GM23338 (cell line): ENCODE data around the gene HBA1. TPM values are rescaled to one million over a fixed set of nuclear protein-coding genes. Genes with fewer than 3 reads are reported as not detected.

Source experiments
- ATAC-seq: fragments of 200-7000 bp; cut with Tn5 transposase; 3 replicates; pipeline ENCODE4 v1.9.1; 2020
- DNase-seq: peaks from one replicate; pipeline ENCODE4 v3.0.0-alpha.2; 2015; ENCODE audit warnings: low spot score
- H2AFZ ChIP-seq: fragments of 200-600 bp; sonication (generic); 2 replicates; pipeline ENCODE4 v1.8.0; 2016; ENCODE audit warnings: antibody characterized with exemption, mild to moderate bottlenecking, moderate library complexity
- H3F3A ChIP-seq: fragments of 200-600 bp; sonication (generic); replicated peaks from 2 replicates; pipeline ENCODE4 v1.8.0; 2017; ENCODE audit warnings: antibody characterized with exemption, mixed run types, low read depth
- H3K27ac ChIP-seq: fragments of 200-600 bp; sonication (generic); 2 replicates; pipeline ENCODE4 v1.6.1; 2016; ENCODE audit warnings: low read depth
- H3K27me3 ChIP-seq: fragments of 200-600 bp; sonication (generic); 2 replicates; pipeline ENCODE4 v1.8.0; 2016; ENCODE audit warnings: mild to moderate bottlenecking, mixed run types, moderate library complexity; ENCODE audit not compliant: insufficient read depth
- H3K36me3 ChIP-seq: fragments of 200-600 bp; sonication (generic); 2 replicates; pipeline ENCODE4 v1.8.0; 2016; ENCODE audit warnings: mild to moderate bottlenecking; ENCODE audit not compliant: insufficient read depth
- H3K4me1 ChIP-seq: fragments of 200-600 bp; sonication (generic); 2 replicates; pipeline ENCODE4 v1.8.0; 2016; ENCODE audit warnings: mild to moderate bottlenecking, moderate library complexity; ENCODE audit not compliant: insufficient read depth
- H3K4me2 ChIP-seq: fragments of 200-600 bp; sonication (generic); 2 replicates; pipeline ENCODE4 v1.7.1; 2017; ENCODE audit warnings: mixed run types
- H3K4me3 ChIP-seq: fragments of 200-600 bp; sonication (generic); 2 replicates; pipeline ENCODE4 v1.6.1; 2016; ENCODE audit warnings: mixed run types
- H3K79me2 ChIP-seq: fragments of 200-600 bp; sonication (generic); replicated peaks from 2 replicates; pipeline ENCODE4 v1.8.0; 2017; ENCODE audit warnings: mild to moderate bottlenecking; ENCODE audit not compliant: insufficient read depth
- H3K9me2 ChIP-seq: fragments of 200-600 bp; sonication (generic); 2 replicates; pipeline ENCODE4 v1.8.0; 2017; ENCODE audit not compliant: insufficient read depth
- H4K20me1 ChIP-seq: fragments of 200-600 bp; sonication (generic); replicated peaks from 2 replicates; pipeline ENCODE4 v1.8.0; 2017; ENCODE audit warnings: mild to moderate bottlenecking; ENCODE audit not compliant: insufficient read depth
- H3K27ac Mint-ChIP-seq: 2 replicates; pipeline ENCODE4 v1.8.0; 2020; ENCODE audit warnings: inconsistent platforms, mild to moderate bottlenecking, moderate library complexity, mixed read lengths
- H3K27me3 Mint-ChIP-seq: 3 replicates; pipeline ENCODE4 v1.8.0; 2022; ENCODE audit warnings: low read depth, mild to moderate bottlenecking, moderate library complexity, mixed read lengths, inconsistent platforms; ENCODE audit not compliant: insufficient read depth, poor library complexity
- H3K36me3 Mint-ChIP-seq: 3 replicates; pipeline ENCODE4 v1.8.0; 2021; ENCODE audit warnings: low read depth, mild to moderate bottlenecking, inconsistent platforms, moderate library complexity, mixed read lengths
- H3K4me1 Mint-ChIP-seq: 3 replicates; pipeline ENCODE4 v1.8.0; 2020; ENCODE audit warnings: mild to moderate bottlenecking, inconsistent platforms, mixed read lengths
- H3K4me3 Mint-ChIP-seq: 3 replicates; pipeline ENCODE4 v1.8.0; 2021; ENCODE audit warnings: moderate library complexity, mild to moderate bottlenecking, inconsistent platforms, mixed read lengths
- H3K9me3 Mint-ChIP-seq: 3 replicates; pipeline ENCODE4 v1.8.0; 2020; ENCODE audit warnings: moderate library complexity, mild to moderate bottlenecking, inconsistent platforms, mixed read lengths
- CREB1 ChIP-seq: fragments of 250-450 bp; sonication (Bioruptor Pico); IDR thresholded peaks from 2 replicates; pipeline ENCODE4 v1.5.0; 2020; ENCODE audit warnings: low read depth, mild to moderate bottlenecking, moderate library complexity
- EZH2 ChIP-seq: fragments of 200-600 bp; sonication (generic); IDR thresholded peaks from one replicate; pipeline ENCODE4 v1.8.0; 2017; ENCODE audit warnings: antibody characterized with exemption, mild to moderate bottlenecking, low read depth; ENCODE audit not compliant: unreplicated experiment
- NANOG ChIP-seq: IDR thresholded peaks from 2 replicates; pipeline ENCODE4 v1.6.1; 2016; ENCODE audit warnings: antibody characterized with exemption, borderline replicate concordance
- POLR2AphosphoS5 ChIP-seq: IDR thresholded peaks from 2 replicates; pipeline ENCODE4 v1.6.1; 2016; ENCODE audit warnings: antibody characterized with exemption, low read depth
- ZNF114 ChIP-seq: fragments of 250-450 bp; sonication (Bioruptor Pico); IDR thresholded peaks from 2 replicates; pipeline ENCODE4 v1.5.0; 2020; ENCODE audit warnings: mild to moderate bottlenecking, moderate library complexity
- polyA plus RNA-seq: library from polyadenylated mRNA; unstranded; fragments of >200 nt; fragmentation: Nextera tagmentation; extraction: Ambion mirVana; gene quantifications from 2 replicates; pipeline ENCODE4 v1.2.1, GENCODE V29; 2016
- total RNA-seq: library from RNA; depleted of rRNA; stranded (reverse); fragments of >200 nt; shearing (Covaris generic); gene quantifications from 2 replicates; pipeline ENCODE4 v1.2.3, GENCODE V29; 2014
- TF ChIP-seq, protein P1 (sequence below), 2 experiments: fragments of 200-600 bp in 1 of 2; sonication (generic) in 1 of 2; conservative IDR thresholded peaks; 2 replicates each; pipeline versions ENCODE4 v1.5.1 to v1.6.1; 2016 to 2017; ENCODE audit warnings: antibody characterized with exemption in 2 of 2, low read depth in 2 of 2, mild to moderate bottlenecking in 2 of 2, moderate library complexity in 1 of 2
- TF ChIP-seq, protein P2 (sequence below): IDR thresholded peaks from 2 replicates; pipeline ENCODE4 v1.6.1; 2016; ENCODE audit warnings: antibody characterized with exemption
- TF ChIP-seq, protein P3 (sequence below): IDR thresholded peaks from one replicate; pipeline ENCODE4 v1.6.1; 2018; ENCODE audit warnings: antibody characterized with exemption; ENCODE audit not compliant: unreplicated experiment

The HBA1 gene
- total and polyA plus RNA-seq, 2 experiments from 2014 or later = 6.7 TPM; not detected in 1

DNA sequence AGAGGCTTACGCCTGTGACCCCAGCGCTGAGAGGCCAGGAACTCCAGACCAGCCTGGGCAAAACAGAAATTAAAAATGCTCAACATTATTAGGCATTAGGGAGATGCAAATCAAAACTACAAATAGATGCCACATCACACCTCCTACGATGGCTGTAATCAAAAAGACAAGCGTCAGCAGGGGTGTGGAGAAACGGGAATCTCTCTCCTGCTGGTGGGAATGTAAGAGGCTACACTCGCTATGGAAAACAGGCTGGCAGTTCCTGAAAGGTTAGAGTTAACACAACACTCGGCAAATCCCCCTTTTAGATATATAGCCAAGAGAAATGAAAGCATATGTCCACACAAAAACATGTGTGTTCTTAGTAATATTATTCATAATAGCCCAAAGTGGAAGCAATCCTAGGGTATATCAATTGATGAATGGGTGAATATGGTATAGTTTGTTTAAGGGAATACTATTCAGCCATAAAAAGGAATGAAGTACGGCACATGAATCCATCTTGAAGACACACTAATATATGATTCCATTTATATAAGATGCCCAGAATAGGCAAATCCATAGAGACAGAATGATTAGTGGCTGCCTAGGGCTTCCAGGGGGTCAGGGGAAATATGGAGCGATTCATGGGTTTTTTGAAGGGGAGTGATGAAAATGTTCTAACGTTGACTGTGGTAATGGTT lies 36.2 kb upstream of the HBA1 start:
- Histone ChIP-seq H3F3A (no peaks in the 10 kb centered on the region; the same call in none of the 2 replicates), H3K79me2 (peaks cover 22% of the 10 kb centered on the region), H3K4me3 (no peak overlapping the region), H3K4me2 (no peak overlapping the region), H3K27ac (no peak overlapping the region), H3K9me2 (no peaks in the 10 kb centered on the region), H3K36me3 (no peaks in the 10 kb centered on the region), H4K20me1 (no peaks in the 10 kb centered on the region), H2AFZ (no peak overlapping the region), H3K27me3 (no peaks in the 10 kb centered on the region), H3K4me1 (no peaks in the 10 kb centered on the region)
- ATAC-seq (no peak), DNase-seq (peak; percentile 70)
- Mint-ChIP-seq H3K4me1 (no peaks in the 10 kb centered on the region; the same call in 2 of the 3 replicates), H3K36me3 (peaks cover 3% of the 10 kb centered on the region; the same call in 1 of the 3 replicates), H3K4me3 (peak overlapping the region; percentile 23; the same call in 2 of the 3 replicates), H3K27me3 (peaks cover 17% of the 10 kb centered on the region), H3K9me3 (peaks cover 4% of the 10 kb centered on the region; the same call in 2 of the 3 replicates), H3K27ac (no peak overlapping the region)
- TF ChIP-seq, protein P1, sequence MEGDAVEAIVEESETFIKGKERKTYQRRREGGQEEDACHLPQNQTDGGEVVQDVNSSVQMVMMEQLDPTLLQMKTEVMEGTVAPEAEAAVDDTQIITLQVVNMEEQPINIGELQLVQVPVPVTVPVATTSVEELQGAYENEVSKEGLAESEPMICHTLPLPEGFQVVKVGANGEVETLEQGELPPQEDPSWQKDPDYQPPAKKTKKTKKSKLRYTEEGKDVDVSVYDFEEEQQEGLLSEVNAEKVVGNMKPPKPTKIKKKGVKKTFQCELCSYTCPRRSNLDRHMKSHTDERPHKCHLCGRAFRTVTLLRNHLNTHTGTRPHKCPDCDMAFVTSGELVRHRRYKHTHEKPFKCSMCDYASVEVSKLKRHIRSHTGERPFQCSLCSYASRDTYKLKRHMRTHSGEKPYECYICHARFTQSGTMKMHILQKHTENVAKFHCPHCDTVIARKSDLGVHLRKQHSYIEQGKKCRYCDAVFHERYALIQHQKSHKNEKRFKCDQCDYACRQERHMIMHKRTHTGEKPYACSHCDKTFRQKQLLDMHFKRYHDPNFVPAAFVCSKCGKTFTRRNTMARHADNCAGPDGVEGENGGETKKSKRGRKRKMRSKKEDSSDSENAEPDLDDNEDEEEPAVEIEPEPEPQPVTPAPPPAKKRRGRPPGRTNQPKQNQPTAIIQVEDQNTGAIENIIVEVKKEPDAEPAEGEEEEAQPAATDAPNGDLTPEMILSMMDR (conservative IDR thresholded peaks at IDR 0.05; ENCODE audit: low read depth in 2 of 2) = peak in 1 of 2 experiments; percentile 22; a peak in 1 of 4 replicates
- TF ChIP-seq EZH2 = no peak

DNA sequence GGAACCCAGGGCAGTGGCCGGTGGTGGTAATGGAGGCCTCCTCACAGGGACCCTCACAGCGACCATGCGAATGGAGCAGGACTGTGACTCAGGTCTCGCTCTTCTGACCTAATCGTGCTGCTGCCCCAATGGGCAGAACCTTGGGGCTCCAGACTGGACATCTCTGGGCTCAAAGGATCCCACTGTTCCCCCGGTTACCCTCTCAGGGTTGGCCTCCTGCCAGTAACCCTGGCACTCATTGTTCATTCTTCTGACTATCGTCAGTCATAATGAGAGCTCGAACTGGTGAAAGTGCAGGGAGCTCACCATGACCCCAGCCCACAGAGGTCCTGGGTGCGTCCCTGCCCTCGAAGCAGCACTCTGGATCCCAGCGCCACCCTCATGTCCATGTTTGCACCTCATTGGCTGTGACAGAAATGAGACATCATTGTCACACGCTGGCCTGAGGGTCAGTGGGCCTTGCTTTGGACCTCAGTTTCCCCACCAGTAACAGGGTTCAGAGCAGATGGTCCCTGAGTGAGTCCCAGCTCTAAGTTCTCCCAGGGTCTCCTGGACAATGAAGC lies 34.0 kb upstream of the HBA1 start:
- no peaks in the 10 kb centered on the region for H3K27me3 ChIP-seq
- H3K36me3 Mint-ChIP-seq = no peaks in the 10 kb centered on the region; the same call in 2 of the 3 replicates
- DNase-seq = no peak
- H3F3A ChIP-seq = no peaks in the 10 kb centered on the region; the same call in 1 of the 2 replicates
- no peak overlapping the region for H3K4me2 ChIP-seq
- H3K27me3 Mint-ChIP-seq = peaks cover 17% of the 10 kb centered on the region
- H3K36me3 ChIP-seq = no peaks in the 10 kb centered on the region
- H3K4me3 Mint-ChIP-seq = no peak overlapping the region
- H4K20me1 ChIP-seq = no peaks in the 10 kb centered on the region
- H3K79me2 ChIP-seq = 0 out of 2 replicates have a peak, but pooled peaks cover 2% of the 10 kb centered on the region
- H3K4me1 ChIP-seq = no peaks in the 10 kb centered on the region
- no peak overlapping the region for H3K27ac Mint-ChIP-seq
- no peaks in the 10 kb centered on the region for H3K9me2 ChIP-seq
- ATAC-seq = no peak
- no peak overlapping the region for H3K4me3 ChIP-seq
- peaks cover 4% of the 10 kb centered on the region; the same call in 2 of the 3 replicates for H3K9me3 Mint-ChIP-seq
- H3K4me1 Mint-ChIP-seq = no peaks in the 10 kb centered on the region
- H3K27ac ChIP-seq = no peak overlapping the region
- H2AFZ ChIP-seq = no peak overlapping the region
- TF ChIP-seq ZNF114 (CRISPR knock-in tag) (no peak), EZH2 (no peak), NANOG (no peak), CREB1 (CRISPR knock-in tag) (no peak), POLR2AphosphoS5 (no peak)
- TF ChIP-seq, protein P2, sequence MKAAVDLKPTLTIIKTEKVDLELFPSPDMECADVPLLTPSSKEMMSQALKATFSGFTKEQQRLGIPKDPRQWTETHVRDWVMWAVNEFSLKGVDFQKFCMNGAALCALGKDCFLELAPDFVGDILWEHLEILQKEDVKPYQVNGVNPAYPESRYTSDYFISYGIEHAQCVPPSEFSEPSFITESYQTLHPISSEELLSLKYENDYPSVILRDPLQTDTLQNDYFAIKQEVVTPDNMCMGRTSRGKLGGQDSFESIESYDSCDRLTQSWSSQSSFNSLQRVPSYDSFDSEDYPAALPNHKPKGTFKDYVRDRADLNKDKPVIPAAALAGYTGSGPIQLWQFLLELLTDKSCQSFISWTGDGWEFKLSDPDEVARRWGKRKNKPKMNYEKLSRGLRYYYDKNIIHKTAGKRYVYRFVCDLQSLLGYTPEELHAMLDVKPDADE = no peak
- TF ChIP-seq, protein P3, sequence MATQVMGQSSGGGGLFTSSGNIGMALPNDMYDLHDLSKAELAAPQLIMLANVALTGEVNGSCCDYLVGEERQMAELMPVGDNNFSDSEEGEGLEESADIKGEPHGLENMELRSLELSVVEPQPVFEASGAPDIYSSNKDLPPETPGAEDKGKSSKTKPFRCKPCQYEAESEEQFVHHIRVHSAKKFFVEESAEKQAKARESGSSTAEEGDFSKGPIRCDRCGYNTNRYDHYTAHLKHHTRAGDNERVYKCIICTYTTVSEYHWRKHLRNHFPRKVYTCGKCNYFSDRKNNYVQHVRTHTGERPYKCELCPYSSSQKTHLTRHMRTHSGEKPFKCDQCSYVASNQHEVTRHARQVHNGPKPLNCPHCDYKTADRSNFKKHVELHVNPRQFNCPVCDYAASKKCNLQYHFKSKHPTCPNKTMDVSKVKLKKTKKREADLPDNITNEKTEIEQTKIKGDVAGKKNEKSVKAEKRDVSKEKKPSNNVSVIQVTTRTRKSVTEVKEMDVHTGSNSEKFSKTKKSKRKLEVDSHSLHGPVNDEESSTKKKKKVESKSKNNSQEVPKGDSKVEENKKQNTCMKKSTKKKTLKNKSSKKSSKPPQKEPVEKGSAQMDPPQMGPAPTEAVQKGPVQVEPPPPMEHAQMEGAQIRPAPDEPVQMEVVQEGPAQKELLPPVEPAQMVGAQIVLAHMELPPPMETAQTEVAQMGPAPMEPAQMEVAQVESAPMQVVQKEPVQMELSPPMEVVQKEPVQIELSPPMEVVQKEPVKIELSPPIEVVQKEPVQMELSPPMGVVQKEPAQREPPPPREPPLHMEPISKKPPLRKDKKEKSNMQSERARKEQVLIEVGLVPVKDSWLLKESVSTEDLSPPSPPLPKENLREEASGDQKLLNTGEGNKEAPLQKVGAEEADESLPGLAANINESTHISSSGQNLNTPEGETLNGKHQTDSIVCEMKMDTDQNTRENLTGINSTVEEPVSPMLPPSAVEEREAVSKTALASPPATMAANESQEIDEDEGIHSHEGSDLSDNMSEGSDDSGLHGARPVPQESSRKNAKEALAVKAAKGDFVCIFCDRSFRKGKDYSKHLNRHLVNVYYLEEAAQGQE = no peak
